GM12878 (cell line): ENCODE results near the gene NEK1. TPM values are rescaled to one million over a fixed set of nuclear protein-coding genes. Genes with fewer than 3 reads are reported as not detected.
A peak's percentile ranks its signal among the peaks of the same experiment; 100 is the strongest.

Experiments
- ATAC-seq: fragments of 200-7000 bp; cut with Tn5 transposase; 3 replicates; pipeline ENCODE4 v1.9.1; 2020; ENCODE audit warnings: mild to moderate bottlenecking, moderate library complexity
- BruUV-seq: library from RNA; stranded (reverse); fragments of 400-500 nt; replicated peaks from 2 replicates; lab custom pipeline; 2021; lab: Mats Ljungman, UMichigan
- CTCF ChIA-PET: fragments of 300-600 bp; sonication (Branson Sonifier 250); formaldehyde crosslinking; extraction: SDS; loops from one replicate; lab custom pipeline; 2021; ENCODE audit warnings: inconsistent platforms; lab: Yijun Ruan, JAX
- POLR2A ChIA-PET: fragments of 350-600 bp; formaldehyde crosslinking; extraction: SDS; loops from one replicate; lab custom pipeline; 2021; ENCODE audit warnings: inconsistent platforms; lab: Charles Lee
- RAD21 ChIA-PET: fragments of 300-600 bp; sonication (Branson Sonifier 250); formaldehyde crosslinking; loops from one replicate; lab custom pipeline; 2023; ENCODE audit warnings: antibody characterized with exemption; ENCODE audit not compliant: unreplicated experiment; lab: Charles Lee
- SMC1A ChIA-PET: fragments of 300-600 bp; sonication (Branson Sonifier 250); formaldehyde crosslinking; loops from one replicate; lab custom pipeline; 2023; ENCODE audit not compliant: unreplicated experiment, uncharacterized antibody; lab: Charles Lee
- DNase-seq: peaks from one replicate; pipeline ENCODE4 v3.0.0-alpha.2; 2011; ENCODE audit warnings: low read depth, low spot score
- FAIRE-seq: peaks from 3 replicates; lab custom pipeline; 2011; peaks lifted over from hg19 to GRCh38; lab: Jason Lieb, UNC
- H2AFZ ChIP-seq: 2 replicates; pipeline ENCODE4 v1.6.0; 2011; ENCODE audit warnings: low read depth, low read length, control low read depth; ENCODE audit not compliant: control insufficient read depth
- H3K27ac ChIP-seq: 2 replicates; pipeline ENCODE4 v1.5.1; 2011; ENCODE audit warnings: control low read depth; ENCODE audit not compliant: control insufficient read depth, insufficient read depth
- H3K27me3 ChIP-seq, 2 experiments: replicated peaks in 1 of 2; 2 replicates each; pipeline versions ENCODE4 v1.6.0 to v1.6.1; 2011; ENCODE audit warnings: low read length in 1 of 2; ENCODE audit not compliant: control insufficient read depth in 2 of 2, insufficient read depth in 2 of 2
- H3K36me3 ChIP-seq, 2 experiments: 2 replicates each; pipeline ENCODE4 v1.5.1; 2011; ENCODE audit warnings: low read length in 1 of 2; ENCODE audit not compliant: control insufficient read depth in 2 of 2, insufficient read depth in 2 of 2
- H3K4me1 ChIP-seq: 2 replicates; pipeline ENCODE4 v1.6.1; 2011; ENCODE audit warnings: mild to moderate bottlenecking, low read length, moderate library complexity, mixed read lengths; ENCODE audit not compliant: control insufficient read depth, insufficient read depth
- H3K4me2 ChIP-seq: 2 replicates; pipeline ENCODE4 v1.6.0; 2011; ENCODE audit warnings: control low read depth; ENCODE audit not compliant: control insufficient read depth, insufficient read depth
- H3K4me3 ChIP-seq: fragments of 200-600 bp; sonication (generic); 2 replicates; pipeline ENCODE4 v1.5.1; 2016
- H3K79me2 ChIP-seq: 2 replicates; pipeline ENCODE4 v1.6.0; 2011; ENCODE audit warnings: low read length; ENCODE audit not compliant: control insufficient read depth, insufficient read depth
- H3K9ac ChIP-seq: 2 replicates; pipeline ENCODE4 v1.8.0; 2011; ENCODE audit warnings: low read length, control low read depth, mixed read lengths; ENCODE audit not compliant: control insufficient read depth, insufficient read depth
- H3K9me3 ChIP-seq: replicated peaks from 3 replicates; pipeline ENCODE4 v1.5.1; 2011; ENCODE audit warnings: mild to moderate bottlenecking, low read length; ENCODE audit not compliant: control insufficient read depth, insufficient read depth
- H4K20me1 ChIP-seq: 2 replicates; pipeline ENCODE4 v1.6.0; 2011; ENCODE audit not compliant: control insufficient read depth, insufficient read depth
- FOS ChIP-seq: IDR thresholded peaks from 3 replicates; pipeline ENCODE4 v1.6.1; 2011; ENCODE audit warnings: borderline replicate concordance; ENCODE audit not compliant: insufficient read length; ENCODE audit errors: extremely low read depth
- HDAC6 ChIP-seq: fragments of 200-600 bp; sonication (generic); IDR thresholded peaks from one replicate; pipeline ENCODE4 v1.8.0; 2017; ENCODE audit warnings: antibody characterized with exemption; ENCODE audit not compliant: unreplicated experiment
- KLF5 ChIP-seq: fragments of 450-650 bp; IDR thresholded peaks from 2 replicates; pipeline ENCODE4 v1.6.1; 2014; ENCODE audit warnings: mild to moderate bottlenecking; ENCODE audit not compliant: partially characterized antibody
- NBN ChIP-seq: fragments of 450-650 bp; IDR thresholded peaks from 2 replicates; pipeline ENCODE4 v1.6.1; 2016
- SREBF2 ChIP-seq: IDR thresholded peaks from 2 replicates; pipeline ENCODE4 v1.6.1; 2012; ENCODE audit warnings: mild to moderate bottlenecking, low read length
- STAT3 ChIP-seq: IDR thresholded peaks from 2 replicates; pipeline ENCODE4 v1.6.1; 2011; ENCODE audit warnings: low read depth, low read length, improper control_type of control experiment
- YY1 ChIP-seq: IDR thresholded peaks from 2 replicates; pipeline ENCODE4 v1.6.1; 2011; ENCODE audit warnings: low read depth, mild to moderate bottlenecking, low read length
- ZBED1 ChIP-seq: IDR thresholded peaks from 2 replicates; pipeline ENCODE4 v1.6.1; 2016; ENCODE audit warnings: borderline replicate concordance
- ZNF622 ChIP-seq: fragments of 450-650 bp; IDR thresholded peaks from 2 replicates; pipeline ENCODE4 v1.6.1; 2017; ENCODE audit warnings: mild to moderate bottlenecking, inconsistent platforms
- WGBS: methylation state at CpG from one replicate; pipeline ENCODE4 v1.1.6; 2016; ENCODE audit warnings: low lambda C conversion rate; ENCODE audit not compliant: insufficient replicate concordance, insufficient coverage; ENCODE audit errors: missing lambda C conversion rate; 5-methylcytosine and 5-hydroxymethylcytosine counted together
- in situ Hi-C: fragments of 300-500 bp; cut with MboI; formaldehyde crosslinking; loops from 9 replicates; pipeline ENCODE4 v1.14.3; 2018; ENCODE audit warnings: mixed read lengths
- intact Hi-C: fragments of 100-400 bp; cut with micrococcal nuclease; formaldehyde crosslinking; loops from one replicate; pipeline ENCODE4 v1.14.2; 2022; ENCODE audit not compliant: unreplicated experiment
- polyA plus RNA-seq, 11 experiments: library from polyadenylated mRNA; depleted of rRNA in 4 of 11; unstranded in 6 of 11; stranded (reverse) in 5 of 11; fragments of >200 nt; fragmentation: Nextera tagmentation in 4 of 11; fragmentation: Illumina TruSeq in 1 of 11; extraction: Ambion mirVana in 4 of 11; extraction: Trizol in 1 of 11; gene quantifications; 1 replicate in 1 of 11; 2 replicates in 10 of 11; pipeline versions ENCODE4 v1.2.1 to v1.2.3, GENCODE V29; 2011 to 2016; ENCODE audit warnings: inconsistent platforms in 2 of 11, missing spikeins in 2 of 11, low read depth in 1 of 11
- total RNA-seq, 4 experiments: library from RNA; depleted of rRNA in 3 of 4; stranded (reverse); fragments of >200 nt in 3 of 4; fragmentation: Illumina TruSeq in 1 of 4; extraction: Trizol in 1 of 4; gene quantifications; 2 replicates each; pipeline versions ENCODE4 v1.2.1 to v1.2.3, GENCODE V29; 2013 to 2021
- TF ChIP-seq, protein P1 (sequence below): IDR thresholded peaks from 2 replicates; pipeline ENCODE4 v1.6.1; 2011; ENCODE audit warnings: low read depth, low read length, improper control_type of control experiment, borderline replicate concordance
- TF ChIP-seq, protein P2 (sequence below): fragments of 450-650 bp; conservative IDR thresholded peaks from 2 replicates; pipeline ENCODE4 v1.6.1; 2017; ENCODE audit warnings: mild to moderate bottlenecking, moderate library complexity
- TF ChIP-seq, protein P3 (sequence below): IDR thresholded peaks from 2 replicates; pipeline ENCODE4 v1.6.1; 2012; ENCODE audit warnings: improper control_type of control experiment, low read depth, low read length; ENCODE audit not compliant: insufficient replicate concordance
- TF ChIP-seq, protein P4 (sequence below): fragments of 450-650 bp; IDR thresholded peaks from 2 replicates; pipeline ENCODE4 v1.6.1; 2018; ENCODE audit warnings: mild to moderate bottlenecking, low read depth, moderate library complexity; ENCODE audit not compliant: partially characterized antibody

The NEK1 gene
- total and polyA plus RNA-seq, 10 of the 15 experiments (the other 5 are each of a cell fraction or from before 2014, with no cell fraction given), result 4.9 to 16.1 (median 7.5) TPM

DNA sequence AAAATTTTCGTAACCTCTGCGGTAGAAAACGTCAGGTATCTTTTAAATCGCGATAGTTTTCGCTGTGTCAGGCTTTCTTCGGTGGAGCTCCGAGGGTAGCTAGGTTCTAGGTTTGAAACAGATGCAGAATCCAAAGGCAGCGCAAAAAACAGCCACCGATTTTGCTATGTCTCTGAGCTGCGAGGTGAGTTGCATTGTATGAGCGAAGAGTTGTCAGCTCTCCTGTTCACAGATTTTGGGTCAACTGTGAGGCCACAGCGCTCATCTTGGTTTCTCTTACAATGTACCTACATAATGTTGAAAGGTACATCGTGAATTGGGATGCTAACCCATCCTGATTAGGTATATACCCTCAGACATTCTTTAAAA is 8.5 kb upstream of the NEK1 start:
- in situ Hi-C loops (no loop called here), intact Hi-C loops (loop anchor here (2.0 to 5.0 kb wide), 3 partner anchors 40 to 401 kb away; no protein-coding TSS in a partner anchor)
- Histone ChIP-seq H3K36me3 (no peaks in the 10 kb centered on the region), H3K27me3 (no peaks in the 10 kb centered on the region), H3K4me2 (peak overlapping the region; percentile 75), H3K4me1 (peaks cover 5% of the 10 kb centered on the region; the same call in 1 of the 2 replicates), H2AFZ (peak overlapping the region; percentile 90), H3K79me2 (peaks cover 55% of the 10 kb centered on the region), H3K9ac (peak overlapping the region; percentile 98), H3K27ac (peak overlapping the region; percentile 99), H3K9me3 (no peaks in the 10 kb centered on the region), H4K20me1 (no peaks in the 10 kb centered on the region), H3K4me3 (peak overlapping the region; percentile 90)
- WGBS, result 2% methylated on average over 14 of the region's 14 CpGs
- TSS peak; percentile 89 for BruUV-seq
- ChIA-PET RAD21 (interaction anchor here (1.5 to 4.5 kb wide), 4 partner anchors 14 to 55 kb away, joined by 3 to 34 read pairs (median 4); no protein-coding TSS in a partner anchor), CTCF (interaction anchor here (1.0 to 4.3 kb wide), 8 partner anchors 9 to 1316 kb away, joined by 3 to 27 read pairs (median 4); partner anchors contain the start of genes CBR4 and NEK1), POLR2A (interaction anchor here (0.6 to 3.5 kb wide), 7 partner anchors 8 to 150 kb away, joined by 3 to 26 read pairs (median 3); partner anchors contain the start of gene NEK1), SMC1A (interaction anchor here (0.8 to 3.3 kb wide), 4 partner anchors 9 to 55 kb away, joined by 3 to 25 read pairs (median 12); partner anchors contain the start of gene NEK1)
- DNase-seq, result no peak
- FAIRE-seq, result no peak
- peak; percentile 8 for ATAC-seq
- TF ChIP-seq STAT3, result no peak
- TF ChIP-seq YY1, result peak; percentile 50; the same call in 1 of the 2 replicates
- no peak for TF ChIP-seq FOS
- TF ChIP-seq, protein P1, sequence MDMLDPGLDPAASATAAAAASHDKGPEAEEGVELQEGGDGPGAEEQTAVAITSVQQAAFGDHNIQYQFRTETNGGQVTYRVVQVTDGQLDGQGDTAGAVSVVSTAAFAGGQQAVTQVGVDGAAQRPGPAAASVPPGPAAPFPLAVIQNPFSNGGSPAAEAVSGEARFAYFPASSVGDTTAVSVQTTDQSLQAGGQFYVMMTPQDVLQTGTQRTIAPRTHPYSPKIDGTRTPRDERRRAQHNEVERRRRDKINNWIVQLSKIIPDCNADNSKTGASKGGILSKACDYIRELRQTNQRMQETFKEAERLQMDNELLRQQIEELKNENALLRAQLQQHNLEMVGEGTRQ, result no peak
- no peak for TF ChIP-seq KLF5
- peak; percentile 15 for TF ChIP-seq HDAC6
- TF ChIP-seq, protein P2, sequence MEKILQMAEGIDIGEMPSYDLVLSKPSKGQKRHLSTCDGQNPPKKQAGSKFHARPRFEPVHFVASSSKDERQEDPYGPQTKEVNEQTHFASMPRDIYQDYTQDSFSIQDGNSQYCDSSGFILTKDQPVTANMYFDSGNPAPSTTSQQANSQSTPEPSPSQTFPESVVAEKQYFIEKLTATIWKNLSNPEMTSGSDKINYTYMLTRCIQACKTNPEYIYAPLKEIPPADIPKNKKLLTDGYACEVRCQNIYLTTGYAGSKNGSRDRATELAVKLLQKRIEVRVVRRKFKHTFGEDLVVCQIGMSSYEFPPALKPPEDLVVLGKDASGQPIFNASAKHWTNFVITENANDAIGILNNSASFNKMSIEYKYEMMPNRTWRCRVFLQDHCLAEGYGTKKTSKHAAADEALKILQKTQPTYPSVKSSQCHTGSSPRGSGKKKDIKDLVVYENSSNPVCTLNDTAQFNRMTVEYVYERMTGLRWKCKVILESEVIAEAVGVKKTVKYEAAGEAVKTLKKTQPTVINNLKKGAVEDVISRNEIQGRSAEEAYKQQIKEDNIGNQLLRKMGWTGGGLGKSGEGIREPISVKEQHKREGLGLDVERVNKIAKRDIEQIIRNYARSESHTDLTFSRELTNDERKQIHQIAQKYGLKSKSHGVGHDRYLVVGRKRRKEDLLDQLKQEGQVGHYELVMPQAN, result 0 out of 2 replicates have a peak, but pooled peaks have one; percentile 8
- TF ChIP-seq NBN, result no peak
- no peak for TF ChIP-seq ZNF622
- TF ChIP-seq, protein P3, sequence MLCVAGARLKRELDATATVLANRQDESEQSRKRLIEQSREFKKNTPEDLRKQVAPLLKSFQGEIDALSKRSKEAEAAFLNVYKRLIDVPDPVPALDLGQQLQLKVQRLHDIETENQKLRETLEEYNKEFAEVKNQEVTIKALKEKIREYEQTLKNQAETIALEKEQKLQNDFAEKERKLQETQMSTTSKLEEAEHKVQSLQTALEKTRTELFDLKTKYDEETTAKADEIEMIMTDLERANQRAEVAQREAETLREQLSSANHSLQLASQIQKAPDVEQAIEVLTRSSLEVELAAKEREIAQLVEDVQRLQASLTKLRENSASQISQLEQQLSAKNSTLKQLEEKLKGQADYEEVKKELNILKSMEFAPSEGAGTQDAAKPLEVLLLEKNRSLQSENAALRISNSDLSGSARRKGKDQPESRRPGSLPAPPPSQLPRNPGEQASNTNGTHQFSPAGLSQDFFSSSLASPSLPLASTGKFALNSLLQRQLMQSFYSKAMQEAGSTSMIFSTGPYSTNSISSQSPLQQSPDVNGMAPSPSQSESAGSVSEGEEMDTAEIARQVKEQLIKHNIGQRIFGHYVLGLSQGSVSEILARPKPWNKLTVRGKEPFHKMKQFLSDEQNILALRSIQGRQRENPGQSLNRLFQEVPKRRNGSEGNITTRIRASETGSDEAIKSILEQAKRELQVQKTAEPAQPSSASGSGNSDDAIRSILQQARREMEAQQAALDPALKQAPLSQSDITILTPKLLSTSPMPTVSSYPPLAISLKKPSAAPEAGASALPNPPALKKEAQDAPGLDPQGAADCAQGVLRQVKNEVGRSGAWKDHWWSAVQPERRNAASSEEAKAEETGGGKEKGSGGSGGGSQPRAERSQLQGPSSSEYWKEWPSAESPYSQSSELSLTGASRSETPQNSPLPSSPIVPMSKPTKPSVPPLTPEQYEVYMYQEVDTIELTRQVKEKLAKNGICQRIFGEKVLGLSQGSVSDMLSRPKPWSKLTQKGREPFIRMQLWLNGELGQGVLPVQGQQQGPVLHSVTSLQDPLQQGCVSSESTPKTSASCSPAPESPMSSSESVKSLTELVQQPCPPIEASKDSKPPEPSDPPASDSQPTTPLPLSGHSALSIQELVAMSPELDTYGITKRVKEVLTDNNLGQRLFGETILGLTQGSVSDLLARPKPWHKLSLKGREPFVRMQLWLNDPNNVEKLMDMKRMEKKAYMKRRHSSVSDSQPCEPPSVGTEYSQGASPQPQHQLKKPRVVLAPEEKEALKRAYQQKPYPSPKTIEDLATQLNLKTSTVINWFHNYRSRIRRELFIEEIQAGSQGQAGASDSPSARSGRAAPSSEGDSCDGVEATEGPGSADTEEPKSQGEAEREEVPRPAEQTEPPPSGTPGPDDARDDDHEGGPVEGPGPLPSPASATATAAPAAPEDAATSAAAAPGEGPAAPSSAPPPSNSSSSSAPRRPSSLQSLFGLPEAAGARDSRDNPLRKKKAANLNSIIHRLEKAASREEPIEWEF, result no peak
- peak; percentile 80; the same call in 1 of the 2 replicates for TF ChIP-seq ZBED1
- TF ChIP-seq, protein P4, sequence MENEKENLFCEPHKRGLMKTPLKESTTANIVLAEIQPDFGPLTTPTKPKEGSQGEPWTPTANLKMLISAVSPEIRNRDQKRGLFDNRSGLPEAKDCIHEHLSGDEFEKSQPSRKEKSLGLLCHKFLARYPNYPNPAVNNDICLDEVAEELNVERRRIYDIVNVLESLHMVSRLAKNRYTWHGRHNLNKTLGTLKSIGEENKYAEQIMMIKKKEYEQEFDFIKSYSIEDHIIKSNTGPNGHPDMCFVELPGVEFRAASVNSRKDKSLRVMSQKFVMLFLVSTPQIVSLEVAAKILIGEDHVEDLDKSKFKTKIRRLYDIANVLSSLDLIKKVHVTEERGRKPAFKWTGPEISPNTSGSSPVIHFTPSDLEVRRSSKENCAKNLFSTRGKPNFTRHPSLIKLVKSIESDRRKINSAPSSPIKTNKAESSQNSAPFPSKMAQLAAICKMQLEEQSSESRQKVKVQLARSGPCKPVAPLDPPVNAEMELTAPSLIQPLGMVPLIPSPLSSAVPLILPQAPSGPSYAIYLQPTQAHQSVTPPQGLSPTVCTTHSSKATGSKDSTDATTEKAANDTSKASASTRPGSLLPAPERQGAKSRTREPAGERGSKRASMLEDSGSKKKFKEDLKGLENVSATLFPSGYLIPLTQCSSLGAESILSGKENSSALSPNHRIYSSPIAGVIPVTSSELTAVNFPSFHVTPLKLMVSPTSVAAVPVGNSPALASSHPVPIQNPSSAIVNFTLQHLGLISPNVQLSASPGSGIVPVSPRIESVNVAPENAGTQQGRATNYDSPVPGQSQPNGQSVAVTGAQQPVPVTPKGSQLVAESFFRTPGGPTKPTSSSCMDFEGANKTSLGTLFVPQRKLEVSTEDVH, result no peak
- no peak for TF ChIP-seq SREBF2
